T-helper 2 cell (primary cell): Measurements from ENCODE around the gene SLC24A3.

Experiments
- DNase-seq, 5 experiments: peaks; one replicate each; pipeline versions ENCODE4 v3.0.0 to v3.0.0-alpha.2; 2012 to 2022

The SLC24A3 gene

GRCh38 chr20:19430641-19431315, 218.3 kb downstream of the SLC24A3 start:
- DNase-seq = no peak

- no peak for DNase-seq
Observed at GRCh38 chr20:19431316-19431700, 218.9 kb downstream of the SLC24A3 start.

DNA sequence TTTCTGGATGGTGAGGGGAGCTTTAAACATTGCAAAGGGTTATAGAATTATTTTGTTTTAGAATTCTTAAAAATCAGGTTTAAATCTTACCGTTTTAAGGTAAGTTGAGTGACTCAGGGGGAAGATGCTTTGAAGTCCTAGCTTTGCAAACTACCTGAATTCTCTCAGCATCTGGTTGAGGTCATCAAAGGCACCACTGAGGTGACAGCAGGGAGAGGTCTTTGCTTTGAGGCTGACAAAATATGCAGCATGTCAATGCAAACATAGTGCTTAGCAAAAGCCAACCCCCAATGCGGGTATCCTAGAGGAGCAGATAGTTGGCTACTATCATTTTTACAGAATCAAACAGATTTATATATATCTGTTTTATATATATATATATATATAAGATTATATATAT, 219.5 kb downstream of the SLC24A3 start:
- no peak for DNase-seq

- no peak for DNase-seq
Observed at GRCh38 chr20:19433371-19434350, 221.2 kb downstream of the SLC24A3 start.

DNA sequence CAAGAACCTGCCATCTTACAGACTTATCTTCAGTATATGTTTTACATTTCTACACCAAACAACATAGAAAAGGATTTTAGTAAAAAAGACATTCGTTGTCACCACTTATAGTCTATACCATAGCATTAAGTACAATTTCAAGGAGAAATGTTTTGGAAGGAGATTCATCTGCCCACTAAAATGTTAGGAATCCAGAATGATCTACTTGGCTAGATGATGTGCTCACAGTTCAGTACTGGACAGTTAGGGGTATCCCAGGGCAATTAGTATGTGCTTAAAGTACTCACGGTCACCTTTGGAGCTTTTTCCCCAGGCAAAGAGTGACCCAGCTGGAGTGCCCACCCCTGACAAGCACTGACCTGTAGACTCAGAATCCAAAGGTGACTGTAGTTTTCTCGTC, 222.9 kb downstream of the SLC24A3 start:
- DNase-seq = no peak

GRCh38 chr20:19435821-19436220, 223.4 kb downstream of the SLC24A3 start:
- no peak for DNase-seq

DNA sequence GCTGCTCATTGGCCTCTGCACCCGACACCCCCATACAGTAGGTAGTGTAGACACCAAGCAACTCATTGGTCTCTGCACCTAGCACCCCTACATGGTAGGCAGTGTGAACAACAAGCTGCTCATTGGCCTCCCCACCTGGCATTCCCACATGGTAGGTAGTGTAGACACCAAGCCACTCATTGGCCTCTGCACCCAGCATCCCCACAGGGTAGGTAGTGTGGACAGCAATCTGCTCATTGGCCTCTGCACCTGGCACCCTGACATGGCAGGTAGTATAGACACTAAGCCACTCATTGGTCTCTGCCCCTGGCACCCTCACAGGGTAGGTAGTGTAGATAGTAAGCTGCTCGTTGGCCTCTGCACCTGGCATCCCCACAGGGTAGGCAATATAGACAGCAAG, 226.0 kb downstream of the SLC24A3 start:
- no peak for DNase-seq

DNA sequence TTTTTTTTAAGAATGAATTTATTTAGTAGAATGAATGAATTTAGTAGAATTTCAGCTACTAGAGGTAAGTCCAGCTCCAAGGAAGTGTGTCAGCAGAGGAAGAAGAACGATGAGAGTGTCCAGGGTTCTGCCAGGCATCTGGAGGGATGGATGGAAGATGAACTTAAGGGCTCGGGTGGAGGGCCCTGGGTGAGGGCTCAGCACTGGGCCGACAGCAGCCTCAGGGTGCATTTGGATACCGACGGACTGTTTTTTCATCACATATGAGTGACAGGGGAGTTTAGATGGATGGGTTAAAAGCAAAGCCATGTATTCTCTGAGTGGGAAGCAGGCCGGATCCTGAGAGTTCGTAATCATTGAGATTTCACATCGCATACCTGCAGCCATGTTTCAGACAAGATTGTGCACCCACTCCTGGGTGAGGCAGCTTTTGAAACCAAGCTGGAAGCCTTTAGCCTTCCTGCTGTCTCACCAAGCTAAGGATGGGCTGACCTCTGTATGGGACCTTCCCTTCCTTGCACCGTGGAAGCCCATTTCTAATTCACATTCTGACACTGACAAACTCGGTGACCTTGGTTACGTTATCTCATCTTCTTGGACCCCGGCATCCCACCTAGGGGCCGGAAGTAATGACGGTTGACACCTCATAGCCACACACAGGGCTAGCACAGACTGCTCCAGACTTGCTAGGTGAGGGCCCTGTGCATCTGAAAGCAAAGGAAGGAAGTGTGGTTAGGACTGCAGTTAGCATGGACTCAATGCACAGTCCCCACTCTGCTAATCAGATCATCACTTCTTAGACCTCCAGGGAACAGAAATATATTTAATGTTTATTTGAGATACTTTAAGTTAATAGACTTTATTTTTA, 228.5 kb downstream of the SLC24A3 start:
- peak in 2 of 5 experiments; percentile 3 to 51 for DNase-seq

DNA sequence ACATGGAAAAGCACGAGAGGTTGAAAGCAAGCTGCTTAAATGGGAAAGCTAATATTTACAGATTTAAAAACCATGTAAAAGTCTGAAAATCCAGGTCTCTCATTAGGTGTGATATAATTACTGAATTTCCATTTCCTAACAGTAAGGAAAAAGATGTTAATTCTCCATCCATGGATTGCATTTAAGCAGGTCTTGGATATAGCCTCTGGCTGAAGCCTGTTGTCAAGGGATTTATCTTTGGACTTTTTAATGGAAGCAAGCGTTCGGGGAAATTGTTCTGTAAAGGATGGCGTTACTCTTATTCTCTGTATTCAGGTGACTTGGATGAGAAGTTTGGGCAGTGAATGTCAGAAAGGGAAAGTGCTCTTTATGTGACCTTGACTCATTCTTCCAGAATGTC, 233.8 kb downstream of the SLC24A3 start:
- no peak for DNase-seq

GRCh38 chr20:19448632-19449031, 236.2 kb downstream of the SLC24A3 start:
- DNase-seq = no peak

DNA sequence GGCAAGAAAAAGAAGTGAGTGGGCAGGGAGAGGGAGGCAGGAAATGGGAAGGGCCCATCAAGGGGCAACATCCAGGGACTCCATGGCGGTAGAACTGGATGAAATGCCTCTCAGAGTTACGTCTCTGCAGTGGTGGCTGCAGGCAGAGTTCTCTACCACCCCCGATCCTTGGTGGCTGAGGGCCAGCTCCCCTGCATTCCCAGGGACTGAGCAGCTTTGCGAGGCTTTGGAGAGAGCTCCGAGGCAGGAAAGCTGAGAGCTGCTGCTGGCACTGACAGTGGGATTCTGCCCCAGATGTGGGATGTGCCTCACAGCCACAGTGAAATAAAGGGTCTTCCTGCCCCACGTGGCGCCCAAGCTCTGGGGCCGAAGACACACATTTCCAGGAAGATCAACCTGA, 236.6 kb downstream of the SLC24A3 start:
- DNase-seq = no peak

GRCh38 chr20:19451231-19451922, 238.9 kb downstream of the SLC24A3 start:
- no peak for DNase-seq

GRCh38 chr20:19451923-19452295, 239.5 kb downstream of the SLC24A3 start:
- no peak for DNase-seq

- DNase-seq = no peak
Observed at GRCh38 chr20:19453410-19453809, 241.0 kb downstream of the SLC24A3 start.

DNA sequence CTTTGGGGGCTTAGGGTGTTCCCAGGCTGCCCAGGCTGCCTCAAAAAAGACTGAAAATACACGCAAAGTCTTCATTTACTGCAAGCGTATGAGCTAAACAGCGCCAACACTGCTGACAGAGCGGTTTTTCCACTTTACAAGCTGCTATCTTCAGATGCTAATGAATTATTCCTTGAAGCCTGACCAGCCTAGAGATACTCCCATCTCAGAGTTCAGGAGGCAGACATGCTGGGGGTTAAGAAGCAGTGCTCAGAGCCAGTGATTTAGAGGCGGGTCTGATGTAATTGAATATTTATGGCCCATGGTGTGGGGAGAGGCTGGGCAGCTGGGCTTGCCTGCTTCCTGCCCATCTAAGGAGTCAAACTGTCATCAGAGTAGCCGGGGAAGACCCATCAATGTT, 241.4 kb downstream of the SLC24A3 start:
- no peak for DNase-seq

DNA sequence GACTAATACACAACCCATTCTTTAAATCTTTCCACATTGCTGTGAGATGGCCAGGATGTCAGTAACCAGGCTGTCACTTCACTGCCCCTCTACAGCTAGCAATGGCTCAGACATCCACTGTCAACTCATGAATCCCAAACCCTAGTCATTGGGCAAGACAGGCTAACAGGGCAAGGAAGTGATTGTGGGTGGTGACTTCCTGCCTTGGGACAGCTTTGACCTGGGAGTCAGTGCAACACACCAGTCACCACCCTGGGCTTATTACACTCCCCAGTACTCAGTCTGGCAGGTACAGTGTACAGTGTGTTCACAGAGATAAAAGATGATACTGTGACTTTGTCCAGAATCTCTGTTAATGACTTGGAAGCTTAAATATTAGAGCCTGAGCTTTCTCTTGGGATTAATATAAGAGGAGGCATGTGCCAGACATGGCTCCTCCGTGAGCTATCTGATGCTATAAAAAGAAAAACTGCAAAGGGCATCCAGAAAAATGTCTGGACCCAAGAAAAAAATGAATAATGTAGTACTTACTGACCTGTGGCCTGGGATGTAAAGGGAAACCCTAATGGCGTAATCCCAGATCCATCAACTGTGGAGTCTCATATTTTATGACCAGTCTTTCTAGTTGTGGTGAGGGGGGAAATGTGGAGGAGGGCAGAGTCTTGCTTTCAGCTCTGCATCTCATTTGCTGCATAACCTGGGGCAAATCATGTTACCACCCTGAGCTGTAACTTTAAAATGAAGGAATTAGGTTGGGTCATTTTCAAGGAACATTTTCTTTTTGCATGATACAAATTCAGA, 244.4 kb downstream of the SLC24A3 start:
- DNase-seq = no peak

DNA sequence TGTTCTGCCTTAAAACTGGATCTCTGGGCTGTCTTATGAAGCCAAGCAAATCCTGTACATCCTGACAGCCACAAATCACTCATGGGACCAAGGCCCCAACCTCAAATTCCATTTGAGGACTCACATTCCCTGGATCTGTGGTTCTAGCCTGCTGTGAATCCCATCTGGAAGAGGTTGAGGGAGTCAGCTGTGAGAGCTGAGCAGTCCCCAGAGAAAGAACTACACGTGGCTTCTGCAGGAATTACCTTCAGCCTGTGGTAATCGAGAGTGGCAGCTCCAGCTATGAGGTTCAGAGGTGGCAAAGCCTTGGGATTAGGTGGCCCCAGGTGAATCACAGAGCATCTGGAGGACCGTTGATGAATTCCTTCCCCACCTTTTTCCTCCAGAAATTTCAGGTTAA, 245.2 kb downstream of the SLC24A3 start:
- no peak for DNase-seq

GRCh38 chr20:19460386-19460785, 247.9 kb downstream of the SLC24A3 start:
- DNase-seq = no peak

DNA sequence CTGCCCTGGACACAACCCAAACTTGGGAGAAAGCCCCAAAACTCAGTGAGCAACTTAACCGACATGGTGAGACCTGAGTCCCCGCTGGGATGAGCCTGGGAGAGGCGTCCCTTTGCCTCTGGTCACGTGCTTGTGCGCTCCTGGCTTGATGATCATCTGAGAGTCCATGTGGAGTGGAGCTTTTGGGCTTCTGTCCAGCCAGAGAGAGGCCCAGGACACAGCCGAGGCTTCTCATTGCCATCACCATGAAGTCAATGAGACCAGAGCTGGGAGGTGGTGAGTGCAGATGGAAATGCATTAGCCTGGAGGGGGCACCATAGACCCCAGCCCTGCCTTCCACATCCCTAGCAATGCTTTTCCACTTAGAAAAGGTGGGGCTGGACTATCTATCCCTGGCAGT, 250.0 kb downstream of the SLC24A3 start:
- no peak for DNase-seq

DNA sequence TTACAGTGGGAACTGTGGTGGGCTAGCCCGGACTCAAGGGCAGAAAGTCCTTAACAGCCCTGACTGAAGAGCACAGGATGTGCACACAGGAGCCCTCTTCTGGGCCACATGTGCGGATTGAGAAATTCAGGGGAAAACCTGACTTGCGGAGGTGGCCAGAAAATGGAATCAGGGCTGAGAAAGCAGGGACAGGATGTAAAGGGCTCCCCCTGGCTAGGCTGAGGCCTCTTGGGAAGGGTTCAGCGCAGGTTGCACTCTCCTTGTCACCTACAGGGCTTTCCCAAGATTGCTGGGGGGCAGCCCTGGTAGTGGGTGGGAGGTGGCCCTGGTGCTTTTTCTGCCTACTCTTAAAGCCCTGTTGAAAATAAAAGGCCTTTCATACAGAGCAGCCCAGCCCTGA, 251.2 kb downstream of the SLC24A3 start:
- no peak for DNase-seq

GRCh38 chr20:19465536-19465935, 253.1 kb downstream of the SLC24A3 start:
- no peak for DNase-seq
